ENCODE data around the gene R3HDM1.

The R3HDM1 gene

DNA sequence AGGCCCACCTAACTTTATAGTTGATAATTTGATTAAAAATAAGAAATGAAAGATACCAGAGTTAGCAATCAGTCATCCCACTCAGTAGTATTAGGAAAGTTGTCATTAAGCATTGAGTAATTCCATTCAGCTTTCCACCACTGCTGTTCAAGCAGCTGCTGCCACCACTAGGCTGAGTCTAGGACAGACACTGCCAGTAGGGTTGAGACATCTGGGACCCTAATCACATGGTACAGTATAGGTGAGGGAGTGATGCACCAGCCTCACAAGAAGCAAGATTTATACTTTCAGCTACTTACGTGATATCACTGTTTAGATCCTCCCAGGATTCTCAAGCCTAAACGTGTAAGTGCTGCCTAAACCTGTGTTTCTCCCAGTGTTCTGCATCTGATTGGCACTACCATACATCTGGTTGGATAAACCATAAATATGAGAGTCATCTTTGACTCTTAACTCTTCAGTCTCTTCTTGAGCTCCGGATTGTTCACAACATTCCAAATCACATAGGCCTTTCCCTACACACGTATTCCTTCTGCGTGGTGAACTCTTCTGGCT is 213.6 kb downstream of the R3HDM1 start:
- H3K4me3 Mint-ChIP-seq: peak overlapping the region; percentile 89
- peak overlapping the region; percentile 23 for H3K27ac Mint-ChIP-seq
- ATAC-seq (no peak), DNase-seq (ENCODE audit: low spot score in 2 of 2) (no peak)
- H3K4me1 Mint-ChIP-seq: peaks cover 29% of the 10 kb centered on the region
- H3K9me3 Mint-ChIP-seq: no peaks in the 10 kb centered on the region
- peaks cover 73% of the 10 kb centered on the region for H3K36me3 Mint-ChIP-seq

- H3K4me3 Mint-ChIP-seq: peak overlapping the region; percentile 89
- peaks cover 80% of the 10 kb centered on the region for H3K36me3 Mint-ChIP-seq
- peaks cover 29% of the 10 kb centered on the region for H3K4me1 Mint-ChIP-seq
- no peaks in the 10 kb centered on the region for H3K9me3 Mint-ChIP-seq
- DNase-seq (ENCODE audit: low spot score in 2 of 2): no peak
- no peak for ATAC-seq
- H3K27ac Mint-ChIP-seq: no peak overlapping the region
These were observed 214.3 kb downstream of the R3HDM1 start for GRCh38 chr2:135745545-135745944.

DNA sequence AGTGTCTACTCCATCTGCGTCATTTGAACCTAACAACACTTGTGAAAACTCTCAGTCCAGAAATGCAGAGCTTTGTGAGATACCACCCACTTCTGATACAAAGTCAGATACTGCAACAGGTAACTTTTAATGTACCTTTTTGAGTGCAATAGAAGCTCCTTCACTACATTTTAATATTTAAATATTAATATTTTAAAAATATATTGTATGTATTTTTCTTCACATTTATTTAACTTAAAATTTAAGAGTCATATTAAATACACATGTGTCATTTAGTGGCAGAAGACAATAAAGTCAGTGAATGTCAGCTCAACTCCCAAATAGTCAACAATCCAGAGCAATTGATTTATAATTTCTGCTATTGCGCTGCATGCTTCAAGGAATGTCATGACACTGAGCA is 224.3 kb downstream of the R3HDM1 start:
- peaks cover 100% of the 10 kb centered on the region for H3K36me3 Mint-ChIP-seq
- no peaks in the 10 kb centered on the region for H3K4me1 Mint-ChIP-seq
- no peak overlapping the region for H3K4me3 Mint-ChIP-seq
- no peak for DNase-seq (ENCODE audit: low spot score in 2 of 2)
- ATAC-seq: no peak
- H3K27ac Mint-ChIP-seq: no peak overlapping the region
- H3K9me3 Mint-ChIP-seq: peaks cover 3% of the 10 kb centered on the region

DNA sequence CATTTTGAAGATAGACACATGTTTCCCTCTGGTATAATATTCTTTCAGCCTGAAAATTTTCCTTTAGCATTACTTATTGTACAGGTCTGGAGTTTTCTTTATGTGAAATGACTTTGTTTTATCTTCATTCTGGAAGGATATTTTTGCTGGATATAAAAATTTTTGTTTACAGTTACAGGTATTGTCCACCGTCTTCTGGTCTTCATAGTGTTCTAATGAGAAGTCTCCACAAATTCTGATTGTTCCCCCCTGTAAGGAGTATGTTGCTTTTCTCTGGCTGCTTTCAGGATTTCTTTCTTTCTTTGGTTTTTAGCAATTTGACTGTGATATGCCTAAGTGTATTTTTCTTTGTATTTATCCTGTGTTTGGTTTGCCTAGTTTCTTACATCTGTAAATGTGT is 225.4 kb downstream of the R3HDM1 start:
- Mint-ChIP-seq H3K4me1 (no peaks in the 10 kb centered on the region), H3K9me3 (peaks cover 3% of the 10 kb centered on the region), H3K27ac (no peak overlapping the region), H3K4me3 (no peak overlapping the region), H3K36me3 (peaks cover 100% of the 10 kb centered on the region)
- ATAC-seq: no peak
- no peak for DNase-seq (ENCODE audit: low spot score in 2 of 2)

DNA sequence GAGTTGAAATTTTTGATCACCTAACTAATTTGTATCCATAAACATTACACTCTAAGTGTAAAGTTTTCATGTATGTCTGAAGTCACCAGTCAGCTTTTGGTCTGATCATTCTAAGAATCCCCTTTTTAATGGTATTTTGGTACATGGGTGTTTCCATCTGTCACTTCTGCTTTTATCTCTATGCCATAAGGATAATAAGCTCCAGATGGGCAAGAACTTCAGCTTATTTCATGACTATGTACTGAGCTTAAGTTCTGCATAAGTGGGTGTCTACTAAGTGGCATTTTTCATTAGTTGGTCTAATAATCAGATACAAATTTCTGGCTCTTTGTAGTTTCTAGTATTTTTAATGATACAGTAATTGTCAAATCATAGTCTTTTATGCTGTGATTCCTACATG is 230.7 kb downstream of the R3HDM1 start:
- DNase-seq (ENCODE audit: low spot score in 2 of 2) (no peak), ATAC-seq (no peak)
- H3K4me1 Mint-ChIP-seq: no peaks in the 10 kb centered on the region
- H3K36me3 Mint-ChIP-seq: peaks cover 100% of the 10 kb centered on the region
- no peak overlapping the region for H3K4me3 Mint-ChIP-seq
- H3K9me3 Mint-ChIP-seq: no peaks in the 10 kb centered on the region
- H3K27ac Mint-ChIP-seq: no peak overlapping the region

- no peak for DNase-seq (ENCODE audit: low spot score in 2 of 2)
- H3K9me3 Mint-ChIP-seq: no peaks in the 10 kb centered on the region
- H3K4me1 Mint-ChIP-seq: no peaks in the 10 kb centered on the region
- peaks cover 100% of the 10 kb centered on the region for H3K36me3 Mint-ChIP-seq
- no peak overlapping the region for H3K27ac Mint-ChIP-seq
- ATAC-seq: no peak
- no peak overlapping the region for H3K4me3 Mint-ChIP-seq
These were observed 231.2 kb downstream of the R3HDM1 start for GRCh38 chr2:135762530-135762929.

DNA sequence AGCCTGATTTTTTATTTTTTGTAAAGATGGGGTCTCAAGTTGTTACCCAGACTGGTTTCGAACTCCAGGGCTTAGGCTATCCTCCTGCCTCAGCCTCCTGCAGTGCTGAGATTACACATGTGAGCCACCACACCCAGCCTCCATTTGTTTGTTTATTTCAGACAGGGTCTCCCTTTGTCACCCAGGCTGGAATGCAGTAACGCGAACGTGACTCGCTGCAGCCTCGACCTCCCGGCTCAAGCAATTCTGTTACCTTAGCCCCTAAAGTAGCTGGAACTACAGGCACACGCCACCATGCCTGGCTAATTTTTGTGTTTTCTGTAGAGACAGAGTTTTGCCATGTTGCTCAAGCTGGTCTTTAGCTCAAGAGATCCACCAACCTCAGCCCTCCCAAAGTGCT is 237.6 kb downstream of the R3HDM1 start:
- H3K36me3 Mint-ChIP-seq: peaks cover 100% of the 10 kb centered on the region
- H3K4me1 Mint-ChIP-seq: peaks cover 6% of the 10 kb centered on the region
- H3K27ac Mint-ChIP-seq: no peak overlapping the region
- DNase-seq (ENCODE audit: low spot score in 2 of 2) (no peak), ATAC-seq (no peak)
- H3K9me3 Mint-ChIP-seq: no peaks in the 10 kb centered on the region
- H3K4me3 Mint-ChIP-seq: no peak overlapping the region

DNA sequence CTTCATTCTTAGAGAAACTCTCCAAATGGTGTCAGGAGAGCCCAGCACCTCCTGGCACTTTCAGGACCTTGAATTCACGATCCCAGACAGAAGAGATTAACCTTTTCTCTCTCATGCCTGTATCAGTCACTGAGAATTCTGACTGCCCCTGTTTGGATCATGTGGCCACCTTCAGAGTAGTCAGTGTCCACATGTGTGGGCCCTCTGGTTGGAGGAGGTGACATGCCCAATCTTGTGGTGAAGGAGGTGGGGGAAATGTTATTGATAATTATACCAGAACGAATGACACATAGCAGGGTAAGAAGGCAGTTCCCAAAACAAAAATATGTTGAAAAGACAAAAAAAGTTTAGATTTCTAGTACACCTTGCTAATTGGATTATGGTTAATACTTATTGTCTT is 242.0 kb downstream of the R3HDM1 start:
- peaks cover 100% of the 10 kb centered on the region for H3K36me3 Mint-ChIP-seq

DNA sequence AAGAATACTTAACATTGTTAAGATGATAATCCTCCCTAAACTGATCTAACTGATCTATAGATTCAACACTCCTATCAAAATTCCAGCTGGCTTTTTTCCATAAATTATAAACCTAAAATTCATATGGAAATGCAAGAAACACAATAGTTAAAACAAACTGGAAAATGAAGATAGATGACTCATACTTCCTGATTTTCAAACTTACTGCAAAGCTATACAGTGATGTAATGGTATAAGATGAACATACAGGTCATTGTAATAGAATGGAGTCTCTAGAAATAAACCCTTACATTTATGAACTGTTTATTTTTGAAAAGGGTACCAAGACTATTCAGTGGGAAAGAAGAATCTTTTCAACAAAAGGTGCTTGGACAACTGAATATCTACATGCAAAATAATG is 242.6 kb downstream of the R3HDM1 start:
- no peak for DNase-seq (ENCODE audit: low spot score in 2 of 2)
- Mint-ChIP-seq H3K27ac (peak overlapping the region; percentile 78), H3K36me3 (peaks cover 100% of the 10 kb centered on the region), H3K9me3 (no peaks in the 10 kb centered on the region), H3K4me1 (peaks cover 6% of the 10 kb centered on the region), H3K4me3 (no peak overlapping the region)
- ATAC-seq: no peak

More for the DNA sequence above, 242.0 kb downstream of the R3HDM1 start:
- ATAC-seq: peak; percentile 77
- Mint-ChIP-seq H3K4me3 (no peak overlapping the region), H3K4me1 (peaks cover 6% of the 10 kb centered on the region), H3K9me3 (no peaks in the 10 kb centered on the region), H3K27ac (peak overlapping the region; percentile 78)
- no peak for DNase-seq (ENCODE audit: low spot score in 2 of 2)
